ENCODE data around the gene SLC39A3. TPM values are rescaled to one million over a fixed set of nuclear protein-coding genes. Genes with fewer than 3 reads are reported as not detected.

SLC39A3 gene
- total and polyA plus RNA-seq, 2 of the 8 experiments (the other 6 are each of a cell fraction or from before 2014, with no cell fraction given) = 33.0 to 52.9 TPM

GRCh38 chr19:2750808-2751437, 11.1 kb upstream of the SLC39A3 start (continued):
- TF ChIP-seq CHD7 (IDR thresholded peaks at IDR 0.05; ENCODE audit: insufficient replicate concordance, low read length) (no peak), NRF1 (IDR thresholded peaks at IDR 0.05; ENCODE audit: low read depth, low read length) (no peak), HDAC2 (IDR thresholded peaks at IDR 0.05; ENCODE audit: borderline replicate concordance in 1 of 2, low read depth in 2 of 2, low read length in 2 of 2) (no peak), CBX5 (IDR thresholded peaks at IDR 0.05; ENCODE audit: low read depth, low read length) (no peak)

Data from H1 (cell line).